GM12878 (cell line): ENCODE measurements around the gene ARHGEF11. TPM values are rescaled to one million over a fixed set of nuclear protein-coding genes. Genes with fewer than 3 reads are reported as not detected.

ENCODE experiments used
- ATAC-seq: fragments of 200-7000 bp; cut with Tn5 transposase; 3 replicates; pipeline ENCODE4 v1.9.1; 2020; ENCODE audit warnings: mild to moderate bottlenecking, moderate library complexity
- BruUV-seq: library from RNA; stranded (reverse); fragments of 400-500 nt; replicated peaks from 2 replicates; lab custom pipeline; 2021; lab: Mats Ljungman, UMichigan
- CTCF ChIA-PET: fragments of 300-600 bp; sonication (Branson Sonifier 250); formaldehyde crosslinking; extraction: SDS; loops from one replicate; lab custom pipeline; 2021; ENCODE audit warnings: inconsistent platforms; lab: Yijun Ruan, JAX
- POLR2A ChIA-PET: fragments of 350-600 bp; formaldehyde crosslinking; extraction: SDS; loops from one replicate; lab custom pipeline; 2021; ENCODE audit warnings: inconsistent platforms; lab: Charles Lee
- RAD21 ChIA-PET: fragments of 300-600 bp; sonication (Branson Sonifier 250); formaldehyde crosslinking; loops from one replicate; lab custom pipeline; 2023; ENCODE audit warnings: antibody characterized with exemption; ENCODE audit not compliant: unreplicated experiment; lab: Charles Lee
- SMC1A ChIA-PET: fragments of 300-600 bp; sonication (Branson Sonifier 250); formaldehyde crosslinking; loops from one replicate; lab custom pipeline; 2023; ENCODE audit not compliant: unreplicated experiment, uncharacterized antibody; lab: Charles Lee
- DNase-seq: peaks from one replicate; pipeline ENCODE4 v3.0.0-alpha.2; 2011; ENCODE audit warnings: low read depth, low spot score
- FAIRE-seq: peaks from 3 replicates; lab custom pipeline; 2011; peaks lifted over from hg19 to GRCh38; lab: Jason Lieb, UNC
- H2AFZ ChIP-seq: 2 replicates; pipeline ENCODE4 v1.6.0; 2011; ENCODE audit warnings: low read depth, low read length, control low read depth; ENCODE audit not compliant: control insufficient read depth
- H3K27ac ChIP-seq: 2 replicates; pipeline ENCODE4 v1.5.1; 2011; ENCODE audit warnings: control low read depth; ENCODE audit not compliant: control insufficient read depth, insufficient read depth
- H3K27me3 ChIP-seq, 2 experiments: replicated peaks in 1 of 2; 2 replicates each; pipeline versions ENCODE4 v1.6.0 to v1.6.1; 2011; ENCODE audit warnings: low read length in 1 of 2; ENCODE audit not compliant: control insufficient read depth in 2 of 2, insufficient read depth in 2 of 2
- H3K36me3 ChIP-seq, 2 experiments: 2 replicates each; pipeline ENCODE4 v1.5.1; 2011; ENCODE audit warnings: low read length in 1 of 2; ENCODE audit not compliant: control insufficient read depth in 2 of 2, insufficient read depth in 2 of 2
- H3K4me1 ChIP-seq: 2 replicates; pipeline ENCODE4 v1.6.1; 2011; ENCODE audit warnings: mild to moderate bottlenecking, low read length, moderate library complexity, mixed read lengths; ENCODE audit not compliant: control insufficient read depth, insufficient read depth
- H3K4me2 ChIP-seq: 2 replicates; pipeline ENCODE4 v1.6.0; 2011; ENCODE audit warnings: control low read depth; ENCODE audit not compliant: control insufficient read depth, insufficient read depth
- H3K4me3 ChIP-seq: fragments of 200-600 bp; sonication (generic); 2 replicates; pipeline ENCODE4 v1.5.1; 2016
- H3K79me2 ChIP-seq: 2 replicates; pipeline ENCODE4 v1.6.0; 2011; ENCODE audit warnings: low read length; ENCODE audit not compliant: control insufficient read depth, insufficient read depth
- H3K9ac ChIP-seq: 2 replicates; pipeline ENCODE4 v1.8.0; 2011; ENCODE audit warnings: low read length, control low read depth, mixed read lengths; ENCODE audit not compliant: control insufficient read depth, insufficient read depth
- H3K9me3 ChIP-seq: replicated peaks from 3 replicates; pipeline ENCODE4 v1.5.1; 2011; ENCODE audit warnings: mild to moderate bottlenecking, low read length; ENCODE audit not compliant: control insufficient read depth, insufficient read depth
- H4K20me1 ChIP-seq: 2 replicates; pipeline ENCODE4 v1.6.0; 2011; ENCODE audit not compliant: control insufficient read depth, insufficient read depth
- ATF7 ChIP-seq: fragments of 450-650 bp; IDR thresholded peaks from 2 replicates; pipeline ENCODE4 v1.6.1; 2016; ENCODE audit warnings: low read depth, mild to moderate bottlenecking
- BCL11A ChIP-seq: IDR thresholded peaks from 2 replicates; pipeline ENCODE4 v1.6.1; 2011; ENCODE audit warnings: low read depth, low read length
- CBX3 ChIP-seq: fragments of 200-600 bp; sonication (generic); IDR thresholded peaks from 2 replicates; pipeline ENCODE4 v1.6.1; 2016; ENCODE audit warnings: low read depth, borderline replicate concordance
- CEBPB ChIP-seq, 2 experiments: fragments of 150-350 bp in 1 of 2; IDR thresholded peaks; 2 replicates each; pipeline ENCODE4 v1.6.1; 2012 to 2014; ENCODE audit warnings: low read depth in 2 of 2, low read length in 2 of 2, borderline replicate concordance in 1 of 2, inconsistent platforms in 1 of 2
- CHD1 ChIP-seq: IDR thresholded peaks from 2 replicates; pipeline ENCODE4 v1.6.1; 2012; ENCODE audit warnings: low read depth, low read length, improper control_type of control experiment
- ETV6 ChIP-seq, 2 experiments: fragments of 450-650 bp in 1 of 2; IDR thresholded peaks in 1 of 2; conservative IDR thresholded peaks in 1 of 2; 2 replicates each; pipeline ENCODE4 v1.6.1; 2014; ENCODE audit warnings: antibody characterized with exemption in 1 of 2, borderline replicate concordance in 1 of 2, low read depth in 1 of 2, mild to moderate bottlenecking in 1 of 2, moderate library complexity in 1 of 2
- NR2C1 ChIP-seq: fragments of 450-650 bp; IDR thresholded peaks from 2 replicates; pipeline ENCODE4 v1.6.1; 2017; ENCODE audit warnings: antibody characterized with exemption, mild to moderate bottlenecking, moderate library complexity
- WGBS: methylation state at CpG from one replicate; pipeline ENCODE4 v1.1.6; 2016; ENCODE audit warnings: low lambda C conversion rate; ENCODE audit not compliant: insufficient replicate concordance, insufficient coverage; ENCODE audit errors: missing lambda C conversion rate; 5-methylcytosine and 5-hydroxymethylcytosine counted together
- in situ Hi-C: fragments of 300-500 bp; cut with MboI; formaldehyde crosslinking; loops from 9 replicates; pipeline ENCODE4 v1.14.3; 2018; ENCODE audit warnings: mixed read lengths
- intact Hi-C: fragments of 100-400 bp; cut with micrococcal nuclease; formaldehyde crosslinking; loops from one replicate; pipeline ENCODE4 v1.14.2; 2022; ENCODE audit not compliant: unreplicated experiment
- polyA plus RNA-seq, 11 experiments: library from polyadenylated mRNA; depleted of rRNA in 4 of 11; unstranded in 6 of 11; stranded (reverse) in 5 of 11; fragments of >200 nt; fragmentation: Nextera tagmentation in 4 of 11; fragmentation: Illumina TruSeq in 1 of 11; extraction: Ambion mirVana in 4 of 11; extraction: Trizol in 1 of 11; gene quantifications; 1 replicate in 1 of 11; 2 replicates in 10 of 11; pipeline versions ENCODE4 v1.2.1 to v1.2.3, GENCODE V29; 2011 to 2016; ENCODE audit warnings: inconsistent platforms in 2 of 11, missing spikeins in 2 of 11, low read depth in 1 of 11
- total RNA-seq, 4 experiments: library from RNA; depleted of rRNA in 3 of 4; stranded (reverse); fragments of >200 nt in 3 of 4; fragmentation: Illumina TruSeq in 1 of 4; extraction: Trizol in 1 of 4; gene quantifications; 2 replicates each; pipeline versions ENCODE4 v1.2.1 to v1.2.3, GENCODE V29; 2013 to 2021
- TF ChIP-seq, protein P1 (sequence below): fragments of 450-650 bp; IDR thresholded peaks from 2 replicates; pipeline ENCODE4 v1.6.1; 2017; ENCODE audit warnings: mild to moderate bottlenecking, moderate library complexity
- TF ChIP-seq, protein P2 (sequence below): IDR thresholded peaks from 2 replicates; pipeline ENCODE4 v1.6.1; 2011; ENCODE audit warnings: borderline replicate concordance, low read depth, mild to moderate bottlenecking, moderate library complexity, mixed read lengths, low read length; ENCODE audit not compliant: insufficient read depth; ENCODE audit errors: extremely low read length
- TF ChIP-seq, protein P3 (sequence below): fragments of 450-650 bp; IDR thresholded peaks from 2 replicates; pipeline ENCODE4 v1.6.1; 2017; ENCODE audit warnings: mild to moderate bottlenecking, moderate library complexity

The ARHGEF11 gene
- total and polyA plus RNA-seq, 10 of the 15 experiments (the other 5 are each of a cell fraction or from before 2014, with no cell fraction given) = 0.05 to 12.7 (median 1.8) TPM

DNA sequence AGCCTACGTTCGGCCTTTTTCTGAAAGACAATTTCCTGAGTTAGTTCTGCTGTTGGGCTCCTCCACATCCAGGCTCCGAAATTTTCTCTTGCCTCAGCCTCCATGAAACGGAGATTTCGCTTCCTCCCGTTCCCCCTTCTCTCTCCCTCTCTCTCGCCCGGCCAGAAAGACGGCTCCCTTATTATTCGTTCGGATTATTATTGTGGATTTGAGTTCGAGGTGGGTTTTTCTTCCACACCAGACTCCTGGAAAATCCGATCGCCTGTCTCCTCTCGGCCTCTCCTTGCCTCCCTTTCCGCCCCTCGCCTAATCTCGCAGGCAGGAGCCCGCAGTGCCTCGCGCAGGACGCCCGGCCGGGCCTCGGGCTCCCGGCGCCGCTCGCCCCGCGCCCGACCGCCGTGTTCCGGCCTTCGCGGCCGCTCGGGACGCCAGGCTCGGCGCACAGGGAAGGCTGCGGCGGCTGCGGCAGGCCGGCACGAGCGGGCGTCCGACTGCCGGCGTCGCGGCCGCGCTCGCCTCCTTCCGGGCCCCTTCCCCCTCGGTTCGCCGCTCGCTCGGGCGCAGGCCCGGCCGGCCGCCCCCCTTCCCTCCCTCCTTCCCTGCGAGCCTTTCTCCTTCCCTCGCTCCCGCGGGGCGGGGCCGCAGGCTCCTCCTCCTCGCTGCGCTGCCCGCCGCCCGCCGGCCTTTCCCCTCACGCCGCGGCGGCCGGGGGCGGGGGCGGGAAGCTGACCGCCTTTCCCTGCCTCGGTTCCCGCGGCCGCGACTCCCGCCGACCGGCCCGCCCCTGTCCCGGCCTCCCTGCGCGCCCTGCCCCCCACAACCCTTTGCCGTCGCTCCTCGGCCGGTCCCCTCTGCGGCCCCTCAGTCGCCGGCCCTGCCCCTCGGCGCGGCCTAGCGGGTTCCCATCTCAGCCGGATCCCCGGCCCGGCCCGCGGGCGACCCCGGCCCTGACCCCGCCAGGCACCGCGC is at the start of gene ARHGEF11 (continued):
- TF ChIP-seq, protein P1, sequence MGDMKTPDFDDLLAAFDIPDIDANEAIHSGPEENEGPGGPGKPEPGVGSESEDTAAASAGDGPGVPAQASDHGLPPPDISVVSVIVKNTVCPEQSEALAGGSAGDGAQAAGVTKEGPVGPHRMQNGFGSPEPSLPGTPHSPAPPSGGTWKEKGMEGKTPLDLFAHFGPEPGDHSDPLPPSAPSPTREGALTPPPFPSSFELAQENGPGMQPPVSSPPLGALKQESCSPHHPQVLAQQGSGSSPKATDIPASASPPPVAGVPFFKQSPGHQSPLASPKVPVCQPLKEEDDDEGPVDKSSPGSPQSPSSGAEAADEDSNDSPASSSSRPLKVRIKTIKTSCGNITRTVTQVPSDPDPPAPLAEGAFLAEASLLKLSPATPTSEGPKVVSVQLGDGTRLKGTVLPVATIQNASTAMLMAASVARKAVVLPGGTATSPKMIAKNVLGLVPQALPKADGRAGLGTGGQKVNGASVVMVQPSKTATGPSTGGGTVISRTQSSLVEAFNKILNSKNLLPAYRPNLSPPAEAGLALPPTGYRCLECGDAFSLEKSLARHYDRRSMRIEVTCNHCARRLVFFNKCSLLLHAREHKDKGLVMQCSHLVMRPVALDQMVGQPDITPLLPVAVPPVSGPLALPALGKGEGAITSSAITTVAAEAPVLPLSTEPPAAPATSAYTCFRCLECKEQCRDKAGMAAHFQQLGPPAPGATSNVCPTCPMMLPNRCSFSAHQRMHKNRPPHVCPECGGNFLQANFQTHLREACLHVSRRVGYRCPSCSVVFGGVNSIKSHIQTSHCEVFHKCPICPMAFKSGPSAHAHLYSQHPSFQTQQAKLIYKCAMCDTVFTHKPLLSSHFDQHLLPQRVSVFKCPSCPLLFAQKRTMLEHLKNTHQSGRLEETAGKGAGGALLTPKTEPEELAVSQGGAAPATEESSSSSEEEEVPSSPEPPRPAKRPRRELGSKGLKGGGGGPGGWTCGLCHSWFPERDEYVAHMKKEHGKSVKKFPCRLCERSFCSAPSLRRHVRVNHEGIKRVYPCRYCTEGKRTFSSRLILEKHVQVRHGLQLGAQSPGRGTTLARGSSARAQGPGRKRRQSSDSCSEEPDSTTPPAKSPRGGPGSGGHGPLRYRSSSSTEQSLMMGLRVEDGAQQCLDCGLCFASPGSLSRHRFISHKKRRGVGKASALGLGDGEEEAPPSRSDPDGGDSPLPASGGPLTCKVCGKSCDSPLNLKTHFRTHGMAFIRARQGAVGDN = no peak; the same call in 1 of the 2 replicates
- peak; percentile 34; the same call in 1 of the 2 replicates for TF ChIP-seq NR2C1

DNA sequence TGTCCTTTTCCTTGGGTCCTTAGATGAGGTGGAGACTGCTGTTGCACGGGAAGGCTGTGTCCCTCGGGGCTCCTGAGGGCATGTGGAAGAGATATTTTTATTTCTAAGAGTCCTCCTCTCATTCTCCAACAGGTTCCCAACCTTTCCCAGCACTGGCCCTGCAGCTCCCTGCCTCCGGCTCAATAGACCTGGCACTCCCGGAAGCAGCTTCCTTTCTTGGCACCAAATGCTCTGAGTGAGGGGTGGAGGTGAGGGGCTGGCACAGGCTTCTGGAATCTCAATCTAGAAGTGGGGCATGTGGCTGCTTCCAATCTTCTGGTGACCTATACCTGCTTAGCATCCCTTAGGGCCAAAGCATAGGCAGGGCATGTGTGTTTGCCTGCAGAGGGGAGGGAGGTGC is 49.5 kb upstream of the ARHGEF11 start:
- no peak overlapping the region for H3K4me3 ChIP-seq
- H3K79me2 ChIP-seq = no peaks in the 10 kb centered on the region
- no peak overlapping the region for H3K27ac ChIP-seq
- FAIRE-seq (no peak), ATAC-seq (no peak), DNase-seq (no peak)
- no peak overlapping the region for H3K9ac ChIP-seq
- SMC1A ChIA-PET = interaction anchor here (1.7 to 3.1 kb wide), 2 partner anchors 53 to 60 kb away, joined by 9 to 16 read pairs; no protein-coding TSS in a partner anchor
- no peaks in the 10 kb centered on the region for H3K36me3 ChIP-seq
- CTCF ChIA-PET = interaction anchor here (6.4 kb wide), 1 partner anchor 61 kb away, joined by 41 read pairs; no protein-coding TSS in a partner anchor
- no peaks in the 10 kb centered on the region for H4K20me1 ChIP-seq
- BruUV-seq = no TSS peak
- no peak overlapping the region for H3K4me2 ChIP-seq
- intact Hi-C loops (no loop called here), in situ Hi-C loops (loop anchor here (10.0 kb wide), 1 partner anchor 400 kb away; no protein-coding TSS in a partner anchor)
- H3K4me1 ChIP-seq = peaks cover 6% of the 10 kb centered on the region
- no peak overlapping the region for H2AFZ ChIP-seq
- 34% methylated on average over 4 of the region's 4 CpGs for WGBS
- H3K27me3 ChIP-seq = no peaks in the 10 kb centered on the region; a peak in 1 of 4 replicates
- RAD21 ChIA-PET = interaction anchor here (1.0 to 2.7 kb wide), 3 partner anchors 12 to 60 kb away, joined by 3 to 12 read pairs (median 3); no protein-coding TSS in a partner anchor
- POLR2A ChIA-PET = interaction anchor here (0.6 to 0.9 kb wide), 2 partner anchors 137 to 686 kb away, joined by 3 to 4 read pairs; no protein-coding TSS in a partner anchor
- H3K9me3 ChIP-seq = no peaks in the 10 kb centered on the region
- TF ChIP-seq ATF7 = no peak
- TF ChIP-seq CHD1 = no peak
- TF ChIP-seq CEBPB (IDR thresholded peaks at IDR 0.05; ENCODE audit: borderline replicate concordance in 1 of 2, low read depth in 2 of 2, low read length in 2 of 2) = no peak
- TF ChIP-seq BCL11A = no peak
- no peak for TF ChIP-seq CBX3
- TF ChIP-seq, protein P2, sequence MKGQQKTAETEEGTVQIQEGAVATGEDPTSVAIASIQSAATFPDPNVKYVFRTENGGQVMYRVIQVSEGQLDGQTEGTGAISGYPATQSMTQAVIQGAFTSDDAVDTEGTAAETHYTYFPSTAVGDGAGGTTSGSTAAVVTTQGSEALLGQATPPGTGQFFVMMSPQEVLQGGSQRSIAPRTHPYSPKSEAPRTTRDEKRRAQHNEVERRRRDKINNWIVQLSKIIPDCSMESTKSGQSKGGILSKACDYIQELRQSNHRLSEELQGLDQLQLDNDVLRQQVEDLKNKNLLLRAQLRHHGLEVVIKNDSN = no peak
- TF ChIP-seq, protein P3, sequence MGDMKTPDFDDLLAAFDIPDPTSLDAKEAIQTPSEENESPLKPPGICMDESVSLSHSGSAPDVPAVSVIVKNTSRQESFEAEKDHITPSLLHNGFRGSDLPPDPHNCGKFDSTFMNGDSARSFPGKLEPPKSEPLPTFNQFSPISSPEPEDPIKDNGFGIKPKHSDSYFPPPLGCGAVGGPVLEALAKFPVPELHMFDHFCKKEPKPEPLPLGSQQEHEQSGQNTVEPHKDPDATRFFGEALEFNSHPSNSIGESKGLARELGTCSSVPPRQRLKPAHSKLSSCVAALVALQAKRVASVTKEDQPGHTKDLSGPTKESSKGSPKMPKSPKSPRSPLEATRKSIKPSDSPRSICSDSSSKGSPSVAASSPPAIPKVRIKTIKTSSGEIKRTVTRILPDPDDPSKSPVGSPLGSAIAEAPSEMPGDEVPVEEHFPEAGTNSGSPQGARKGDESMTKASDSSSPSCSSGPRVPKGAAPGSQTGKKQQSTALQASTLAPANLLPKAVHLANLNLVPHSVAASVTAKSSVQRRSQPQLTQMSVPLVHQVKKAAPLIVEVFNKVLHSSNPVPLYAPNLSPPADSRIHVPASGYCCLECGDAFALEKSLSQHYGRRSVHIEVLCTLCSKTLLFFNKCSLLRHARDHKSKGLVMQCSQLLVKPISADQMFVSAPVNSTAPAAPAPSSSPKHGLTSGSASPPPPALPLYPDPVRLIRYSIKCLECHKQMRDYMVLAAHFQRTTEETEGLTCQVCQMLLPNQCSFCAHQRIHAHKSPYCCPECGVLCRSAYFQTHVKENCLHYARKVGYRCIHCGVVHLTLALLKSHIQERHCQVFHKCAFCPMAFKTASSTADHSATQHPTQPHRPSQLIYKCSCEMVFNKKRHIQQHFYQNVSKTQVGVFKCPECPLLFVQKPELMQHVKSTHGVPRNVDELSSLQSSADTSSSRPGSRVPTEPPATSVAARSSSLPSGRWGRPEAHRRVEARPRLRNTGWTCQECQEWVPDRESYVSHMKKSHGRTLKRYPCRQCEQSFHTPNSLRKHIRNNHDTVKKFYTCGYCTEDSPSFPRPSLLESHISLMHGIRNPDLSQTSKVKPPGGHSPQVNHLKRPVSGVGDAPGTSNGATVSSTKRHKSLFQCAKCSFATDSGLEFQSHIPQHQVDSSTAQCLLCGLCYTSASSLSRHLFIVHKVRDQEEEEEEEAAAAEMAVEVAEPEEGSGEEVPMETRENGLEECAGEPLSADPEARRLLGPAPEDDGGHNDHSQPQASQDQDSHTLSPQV = no peak
- TF ChIP-seq ETV6 (conservative IDR thresholded peaks at IDR 0.05 in 1 of 2, IDR thresholded peaks at IDR 0.05 in 1 of 2; ENCODE audit: borderline replicate concordance in 1 of 2, low read depth in 1 of 2) = no peak
